H1 (cell line): ENCODE measurements around the gene CELF2.

ENCODE experiments used
- ASH2L ChIP-seq: fragments of 200-600, 300-600 bp; sonication (generic); IDR thresholded peaks from one replicate; pipeline ENCODE4 v1.7.1; 2017; ENCODE audit warnings: low read length
- BRCA1 ChIP-seq: IDR thresholded peaks from 2 replicates; pipeline ENCODE4 v1.6.1; 2012; ENCODE audit warnings: low read depth, low read length, improper control_type of control experiment
- EP300 ChIP-seq, 2 experiments: IDR thresholded peaks; 1 replicate in 1 of 2; 2 replicates in 1 of 2; pipeline ENCODE4 v1.6.1; 2011 to 2012; ENCODE audit warnings: low read depth in 2 of 2, low read length in 2 of 2, mild to moderate bottlenecking in 2 of 2, borderline replicate concordance in 1 of 2, inconsistent platforms in 1 of 2, moderate library complexity in 1 of 2
- HDAC6 ChIP-seq: IDR thresholded peaks from one replicate; pipeline ENCODE4 v1.7.1; 2012; ENCODE audit warnings: low read depth, mild to moderate bottlenecking, inconsistent platforms, low read length, moderate library complexity
- KDM5A ChIP-seq: fragments of 200-600 bp; IDR thresholded peaks from 2 replicates; pipeline ENCODE4 v1.7.1; 2012; ENCODE audit warnings: mild to moderate bottlenecking, low read length, inconsistent platforms, mixed read lengths
- POLR2A ChIP-seq, 2 experiments: IDR thresholded peaks; 1 replicate in 1 of 2; 2 replicates in 1 of 2; pipeline ENCODE4 v1.6.1; 2011; ENCODE audit warnings: low read depth in 2 of 2, low read length in 2 of 2, mild to moderate bottlenecking in 2 of 2; ENCODE audit errors: control extremely low read depth in 1 of 2
- RAD21 ChIP-seq, 2 experiments: IDR thresholded peaks in 1 of 2; conservative IDR thresholded peaks in 1 of 2; 2 replicates each; pipeline ENCODE4 v1.6.1; 2011; ENCODE audit warnings: low read depth in 2 of 2, low read length in 2 of 2, improper control_type of control experiment in 1 of 2, inconsistent platforms in 1 of 2, mild to moderate bottlenecking in 1 of 2, moderate library complexity in 1 of 2
- RNF2 ChIP-seq: fragments of 200-900, 300-1000 bp; sonication (generic); IDR thresholded peaks from 2 replicates; pipeline ENCODE4 v1.7.1; 2016; ENCODE audit warnings: borderline replicate concordance, low read depth, mild to moderate bottlenecking, antibody characterized with exemption, low read length; ENCODE audit not compliant: poor library complexity, severe bottlenecking; ENCODE audit errors: missing control alignments
- SIX5 ChIP-seq: IDR thresholded peaks from 2 replicates; pipeline ENCODE4 v1.6.1; 2011; ENCODE audit warnings: mild to moderate bottlenecking, low read depth, low read length
- SP1 ChIP-seq: IDR thresholded peaks from 2 replicates; pipeline ENCODE4 v1.6.1; 2011; ENCODE audit warnings: low read depth, low read length
- TF ChIP-seq, protein P1 (sequence below), 3 experiments: IDR thresholded peaks; 1 replicate in 2 of 3; 2 replicates in 1 of 3; pipeline versions ENCODE4 v1.5.1 to v1.6.1; 2011; ENCODE audit warnings: low read length in 3 of 3, mild to moderate bottlenecking in 3 of 3, inconsistent platforms in 2 of 3, low read depth in 1 of 3, moderate library complexity in 1 of 3; ENCODE audit not compliant: insufficient read depth in 1 of 3; ENCODE audit errors: control extremely low read depth in 1 of 3
- TF ChIP-seq, protein P2 (sequence below): IDR thresholded peaks from 2 replicates; pipeline ENCODE4 v1.6.1; 2012; ENCODE audit warnings: inconsistent platforms

DNA sequence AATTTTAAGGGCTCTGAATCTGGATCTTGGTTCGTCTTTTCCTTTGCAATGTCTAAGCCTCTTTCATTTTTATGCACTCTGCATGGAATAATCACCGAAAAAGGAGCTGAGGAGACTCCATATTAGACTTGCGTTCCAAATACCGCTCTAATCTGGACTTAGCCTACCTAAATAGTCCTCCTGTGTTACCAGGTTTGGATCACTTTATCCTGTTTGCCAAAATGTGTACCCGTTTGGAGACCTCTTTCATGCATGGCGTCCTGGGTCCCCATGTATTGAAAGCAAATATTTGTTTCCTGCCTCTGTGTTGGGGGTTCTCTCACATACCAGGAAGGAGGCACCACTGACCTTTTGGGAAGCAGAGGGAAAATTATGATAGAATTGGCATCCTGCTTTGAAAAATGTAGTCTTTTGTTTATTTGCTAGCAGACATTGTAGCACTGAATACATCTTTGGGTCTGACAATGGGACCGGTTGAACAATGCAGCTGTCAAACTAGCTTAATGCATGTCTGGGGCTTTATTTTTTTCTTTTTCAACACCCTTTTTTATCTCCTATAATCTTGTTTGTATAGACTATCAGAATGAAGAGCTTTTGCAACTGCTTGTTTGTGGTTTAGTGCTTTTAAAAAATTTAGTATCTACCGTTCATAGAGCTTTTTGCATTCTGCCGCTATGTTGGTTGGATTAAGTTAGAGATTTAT is 11.8 kb upstream of the CELF2 start:
- TF ChIP-seq RAD21 (IDR thresholded peaks at IDR 0.05 in 1 of 2, conservative IDR thresholded peaks at IDR 0.05 in 1 of 2; ENCODE audit: low read depth in 2 of 2, low read length in 2 of 2) = no peak
- TF ChIP-seq, protein P1, sequence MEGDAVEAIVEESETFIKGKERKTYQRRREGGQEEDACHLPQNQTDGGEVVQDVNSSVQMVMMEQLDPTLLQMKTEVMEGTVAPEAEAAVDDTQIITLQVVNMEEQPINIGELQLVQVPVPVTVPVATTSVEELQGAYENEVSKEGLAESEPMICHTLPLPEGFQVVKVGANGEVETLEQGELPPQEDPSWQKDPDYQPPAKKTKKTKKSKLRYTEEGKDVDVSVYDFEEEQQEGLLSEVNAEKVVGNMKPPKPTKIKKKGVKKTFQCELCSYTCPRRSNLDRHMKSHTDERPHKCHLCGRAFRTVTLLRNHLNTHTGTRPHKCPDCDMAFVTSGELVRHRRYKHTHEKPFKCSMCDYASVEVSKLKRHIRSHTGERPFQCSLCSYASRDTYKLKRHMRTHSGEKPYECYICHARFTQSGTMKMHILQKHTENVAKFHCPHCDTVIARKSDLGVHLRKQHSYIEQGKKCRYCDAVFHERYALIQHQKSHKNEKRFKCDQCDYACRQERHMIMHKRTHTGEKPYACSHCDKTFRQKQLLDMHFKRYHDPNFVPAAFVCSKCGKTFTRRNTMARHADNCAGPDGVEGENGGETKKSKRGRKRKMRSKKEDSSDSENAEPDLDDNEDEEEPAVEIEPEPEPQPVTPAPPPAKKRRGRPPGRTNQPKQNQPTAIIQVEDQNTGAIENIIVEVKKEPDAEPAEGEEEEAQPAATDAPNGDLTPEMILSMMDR (IDR thresholded peaks at IDR 0.05; ENCODE audit: control extremely low read depth in 1 of 3, insufficient read depth in 1 of 3, low read depth in 1 of 3, low read length in 3 of 3) = no peak
- no peak for TF ChIP-seq RNF2
- no peak for TF ChIP-seq POLR2A (IDR thresholded peaks at IDR 0.05; ENCODE audit: control extremely low read depth in 1 of 2, low read depth in 2 of 2, low read length in 2 of 2)
- no peak for TF ChIP-seq BRCA1
- no peak for TF ChIP-seq KDM5A
- TF ChIP-seq ASH2L = no peak
- no peak for TF ChIP-seq SIX5
- TF ChIP-seq HDAC6 = no peak
- TF ChIP-seq EP300 (IDR thresholded peaks at IDR 0.05; ENCODE audit: borderline replicate concordance in 1 of 2, low read depth in 2 of 2, low read length in 2 of 2) = no peak
- TF ChIP-seq, protein P2, sequence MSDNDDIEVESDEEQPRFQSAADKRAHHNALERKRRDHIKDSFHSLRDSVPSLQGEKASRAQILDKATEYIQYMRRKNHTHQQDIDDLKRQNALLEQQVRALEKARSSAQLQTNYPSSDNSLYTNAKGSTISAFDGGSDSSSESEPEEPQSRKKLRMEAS = no peak
- no peak for TF ChIP-seq SP1
